Limb (tissue), 2 donors: ENCODE results near the gene MED7.
"Not testable (repeated sequence)": the region's sequence is repeated elsewhere in the genome, so short reads cannot be mapped to it uniquely, and the experiment has no call there.

Source experiments
- DNase-seq, 2 donors: peaks; one replicate each; pipeline ENCODE4 v3.0.0-alpha.2; 2016; ENCODE audit errors: extremely low spot score in 2 of 2

Gene MED7, protein sequence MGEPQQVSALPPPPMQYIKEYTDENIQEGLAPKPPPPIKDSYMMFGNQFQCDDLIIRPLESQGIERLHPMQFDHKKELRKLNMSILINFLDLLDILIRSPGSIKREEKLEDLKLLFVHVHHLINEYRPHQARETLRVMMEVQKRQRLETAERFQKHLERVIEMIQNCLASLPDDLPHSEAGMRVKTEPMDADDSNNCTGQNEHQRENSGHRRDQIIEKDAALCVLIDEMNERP

DNA sequence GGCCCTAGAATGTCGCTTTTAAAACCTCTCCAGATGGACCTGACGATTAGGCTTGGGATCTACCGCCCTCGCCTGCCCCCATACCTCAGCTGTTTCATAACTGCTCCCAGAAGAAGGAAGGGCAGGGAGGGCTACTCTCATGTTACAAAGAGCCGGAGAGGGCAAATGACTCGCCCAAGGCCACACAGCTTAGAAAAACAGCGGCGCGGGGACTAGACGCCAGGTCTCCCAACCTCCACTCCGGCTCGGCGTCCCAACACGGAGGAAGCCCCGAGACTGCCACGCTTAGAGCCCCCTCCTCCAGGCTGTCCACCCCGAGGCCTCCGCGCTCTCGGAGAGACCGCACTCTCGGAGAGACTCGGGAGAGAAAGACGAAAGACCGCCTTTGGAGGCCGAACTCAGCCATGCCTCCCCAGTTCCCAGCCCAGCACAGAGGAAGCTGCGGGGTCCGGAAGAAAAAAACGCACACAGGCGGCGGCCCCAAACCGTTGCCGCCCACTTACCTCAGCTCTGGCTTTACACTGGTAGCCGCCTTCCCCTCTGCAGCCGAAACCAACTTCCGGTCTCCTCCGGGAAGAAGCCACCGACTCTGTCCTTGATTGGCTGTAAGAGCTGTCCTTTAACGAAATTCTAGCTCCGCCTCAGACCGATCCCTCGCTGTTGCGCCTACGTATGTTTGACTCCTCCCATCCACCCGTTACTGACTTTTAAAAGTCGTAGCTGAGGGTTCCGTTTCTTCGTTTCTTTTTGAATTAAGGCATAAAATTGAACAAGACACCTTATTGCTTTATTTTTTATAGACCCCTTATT, at the start of gene MED7:
MED7 (minus strand) TSS at position 549 of the 810 bp plus-strand sequence. CDS start 3,434 bp downstream, outside the sequence.
- peak; percentile 91 to 99 for DNase-seq

DNA sequence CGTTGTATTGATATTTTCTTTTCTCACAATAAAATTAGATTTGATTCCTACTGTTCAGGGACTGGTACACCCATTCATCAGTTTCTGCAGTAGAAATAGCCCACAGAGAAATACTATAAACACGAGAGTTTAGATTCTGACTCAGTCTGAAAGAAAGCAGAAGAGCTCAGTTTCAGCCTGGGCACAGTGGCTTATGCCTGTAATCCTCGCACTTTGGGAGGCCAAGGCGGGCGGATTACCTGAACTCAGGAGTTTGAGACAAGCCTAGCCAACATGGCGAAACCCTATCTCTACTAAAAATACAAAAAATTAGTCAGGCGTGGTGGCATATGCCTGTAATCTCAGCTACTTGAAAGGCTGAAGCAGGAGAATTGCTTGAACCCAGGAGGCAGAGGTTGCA, 46.6 kb upstream of the MED7 start:
- DNase-seq, result no peak

DNA sequence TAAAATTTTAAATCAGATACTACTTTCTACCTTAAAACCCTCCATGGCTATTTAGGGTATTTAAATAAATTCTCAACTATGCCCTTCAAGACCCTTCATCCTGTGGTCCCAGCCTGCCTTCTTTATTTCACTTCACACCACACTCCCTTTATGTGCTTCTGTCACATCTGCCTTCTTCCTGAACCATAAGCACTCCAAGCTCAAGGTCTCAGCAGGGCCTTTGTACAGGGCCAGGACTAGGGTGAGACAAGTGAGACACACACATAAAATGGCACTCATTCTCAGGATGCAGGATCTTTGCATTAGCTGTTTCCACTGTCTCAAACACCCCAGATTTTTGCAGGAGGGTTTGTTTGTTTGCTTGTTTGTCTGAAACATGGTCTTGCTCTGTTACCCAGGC, 45.6 kb upstream of the MED7 start:
- DNase-seq, result no peak

DNA sequence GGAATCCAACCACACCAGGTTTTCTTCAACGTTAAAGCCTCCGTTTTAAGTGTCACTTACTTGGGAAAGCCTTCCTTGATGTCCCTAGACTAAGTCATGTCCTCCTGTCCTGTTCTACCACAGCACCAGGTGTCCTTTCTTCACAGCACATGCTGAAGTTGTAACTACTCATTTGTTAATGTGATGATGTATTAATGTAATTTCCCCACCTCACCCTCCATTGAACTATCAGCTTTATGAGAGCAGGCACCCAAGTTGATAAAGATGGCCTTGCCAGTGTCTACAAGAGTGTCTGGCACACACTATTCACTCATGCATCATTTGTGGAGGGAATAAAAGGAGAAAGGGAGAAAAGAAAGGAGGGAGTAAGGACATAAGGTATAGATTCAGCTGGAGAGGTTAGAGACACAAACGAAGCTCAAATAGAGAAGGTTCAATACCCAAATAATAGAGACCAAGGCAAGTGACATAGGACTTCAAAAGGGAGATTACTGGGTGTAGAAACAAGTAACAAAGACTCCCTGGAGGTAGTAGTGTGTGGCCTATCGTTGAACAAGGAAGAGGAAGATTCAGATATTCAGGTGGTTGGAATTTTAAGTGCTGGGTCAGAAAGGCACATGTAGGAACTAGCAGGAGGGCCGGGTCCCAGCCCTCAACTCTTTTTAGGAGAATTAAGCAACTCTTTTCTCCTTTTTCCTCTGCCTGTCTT, 44.5 kb upstream of the MED7 start:
- DNase-seq, result no peak

DNA sequence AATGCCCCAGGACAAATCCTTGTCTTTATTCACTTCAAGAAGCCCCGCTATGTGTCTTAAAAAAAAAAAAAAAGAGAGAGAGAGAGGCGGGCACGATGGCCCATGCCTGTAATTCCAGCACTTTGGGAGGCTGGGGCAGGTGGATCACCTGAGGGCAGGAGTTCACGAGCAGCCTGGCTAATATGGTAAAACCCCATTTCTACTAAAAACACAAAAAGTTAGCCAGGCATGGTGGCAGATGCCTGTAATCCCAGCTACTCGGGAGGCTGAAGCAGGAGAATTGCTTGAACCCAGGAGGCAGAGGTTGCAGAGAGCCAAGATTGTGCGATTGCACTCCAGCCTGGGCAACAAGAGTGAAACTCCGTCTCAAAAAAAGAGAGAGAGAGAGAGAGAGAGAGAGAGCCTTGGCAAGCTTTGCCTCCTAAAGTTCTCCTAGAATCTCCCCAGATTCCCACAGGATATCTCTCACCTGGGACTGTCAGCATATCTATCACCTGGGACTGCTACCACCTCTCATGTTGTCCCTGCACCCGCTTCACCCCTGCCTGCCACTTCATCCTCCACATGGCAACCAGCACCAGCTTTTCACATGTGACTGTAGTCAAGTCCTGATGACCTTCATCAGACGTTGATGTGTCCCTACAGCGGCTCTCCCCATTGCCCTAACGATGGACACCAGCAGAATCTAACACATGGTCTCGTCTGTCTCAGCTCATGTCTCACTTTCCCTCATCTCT, 43.8 kb upstream of the MED7 start:
- DNase-seq, result no peak

DNA sequence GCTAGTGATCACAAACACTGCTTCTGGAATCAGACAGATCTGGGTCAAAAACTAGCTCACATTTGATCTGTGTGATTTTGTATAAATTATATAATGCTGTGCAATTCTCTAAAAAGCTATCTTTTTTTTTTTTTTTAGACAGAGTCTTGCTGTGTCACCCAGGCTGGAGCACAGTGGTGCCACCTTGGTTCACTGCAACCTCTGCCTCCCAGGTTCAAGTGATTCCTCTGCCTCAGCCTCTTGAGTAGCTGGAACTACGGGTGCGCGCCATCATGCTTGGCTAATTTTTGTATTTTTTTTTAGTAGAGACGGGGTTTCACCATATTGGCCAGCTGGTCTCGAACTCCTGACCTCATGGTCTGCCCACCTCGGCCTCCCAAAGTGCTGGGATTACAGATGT, 42.5 kb upstream of the MED7 start:
- DNase-seq, result not testable (repeated sequence)

DNA sequence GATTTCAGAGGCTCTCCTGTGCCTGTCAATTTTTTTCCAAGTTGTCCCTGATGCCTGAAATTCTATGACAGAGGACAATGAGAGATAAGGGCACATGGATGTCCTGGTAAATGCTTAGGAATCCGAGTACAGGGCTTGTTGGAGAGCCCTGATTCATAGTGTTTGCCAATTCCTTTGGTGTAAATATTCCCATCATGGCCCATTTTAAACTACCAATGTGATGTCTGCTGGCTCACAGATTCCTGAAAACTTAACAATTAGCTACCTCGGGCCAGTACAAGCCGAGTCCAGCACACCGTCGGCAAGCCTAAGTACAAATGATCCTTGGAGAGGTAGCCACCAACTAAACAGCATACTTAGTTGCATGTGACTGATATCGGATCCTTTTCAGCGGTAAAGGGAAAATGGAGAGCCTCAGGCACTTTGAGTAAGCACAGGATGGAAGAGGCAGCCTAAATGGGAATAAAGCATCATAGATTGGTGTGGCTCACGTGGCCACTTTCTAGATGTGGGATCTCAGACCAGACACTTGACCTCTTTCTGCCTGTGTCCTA, 41.5 kb upstream of the MED7 start:
- no peak for DNase-seq

DNA sequence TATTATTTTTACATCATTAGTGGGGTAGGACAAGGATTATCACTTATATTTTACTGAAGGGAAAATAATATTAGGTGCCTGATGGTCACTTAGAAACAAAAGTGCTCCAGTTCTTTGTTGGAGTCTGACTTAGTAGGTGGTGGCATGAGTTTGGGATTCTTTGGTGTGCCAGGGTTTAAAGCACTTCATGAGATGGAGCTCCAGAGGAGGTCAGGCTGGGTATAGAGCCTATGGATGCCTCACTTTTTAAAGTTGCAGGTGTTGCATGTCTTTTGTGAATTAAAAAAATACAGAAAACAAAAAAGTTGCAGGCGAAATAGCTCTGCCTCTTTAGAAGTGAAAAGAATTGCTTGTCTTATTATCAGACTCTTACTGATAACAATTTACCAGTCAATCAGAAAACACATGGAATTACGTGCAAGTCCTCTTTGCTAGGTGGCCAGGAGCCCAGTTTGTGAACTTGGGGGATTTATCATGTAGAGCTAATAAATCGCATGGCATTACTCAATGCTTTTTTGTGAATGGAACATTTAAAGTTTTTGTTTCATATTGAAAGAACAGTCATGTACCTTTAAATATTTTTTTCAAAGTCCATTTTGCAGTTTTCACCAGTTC, 39.6 kb upstream of the MED7 start:
- DNase-seq, result no peak

DNA sequence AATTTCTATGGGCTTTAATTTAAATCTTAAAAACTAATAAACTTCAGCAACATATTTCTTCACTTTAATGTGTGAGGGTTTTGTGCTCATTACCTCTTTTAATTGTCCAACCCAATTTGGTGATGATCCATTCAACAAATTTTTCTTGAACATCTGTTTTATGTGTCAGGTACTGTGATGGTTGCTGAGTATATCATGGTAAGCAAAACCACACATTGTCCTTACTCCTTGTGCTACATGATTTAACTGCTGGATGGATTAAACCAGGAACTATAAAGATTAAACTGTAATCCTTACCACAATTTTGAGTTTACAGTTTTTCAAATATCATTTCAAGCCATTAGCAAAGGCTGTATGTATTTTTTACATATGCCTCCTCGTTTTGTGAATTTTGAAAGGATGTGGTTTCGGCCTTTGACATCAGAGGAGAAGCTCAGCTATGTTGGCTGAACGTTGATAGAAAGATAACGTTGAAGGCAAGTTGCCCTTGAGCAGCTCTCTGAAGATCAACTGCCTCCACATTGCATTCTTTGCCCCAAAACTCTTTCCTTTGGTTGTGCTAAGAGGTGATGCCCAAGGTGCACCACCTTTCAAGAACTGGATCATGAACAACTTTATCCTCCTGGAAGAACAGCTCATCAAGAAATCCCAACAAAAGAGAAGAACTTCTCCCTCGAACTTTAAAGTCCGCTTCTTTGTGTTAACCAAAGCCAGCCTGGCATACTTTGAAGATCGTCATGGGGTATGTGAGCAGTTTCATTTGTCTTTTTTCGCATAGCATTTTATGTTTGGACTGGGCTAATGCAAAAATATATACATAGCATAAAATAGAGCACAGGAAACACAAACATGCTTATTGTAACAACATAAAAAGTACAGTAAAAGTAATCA, 38.0 kb upstream of the MED7 start, which contains the start of gene ITK:
ITK (plus strand) TSS at position 467 of the 891 bp plus-strand sequence; CDS start at position 605, 138 bp downstream.
- DNase-seq, result no peak

DNA sequence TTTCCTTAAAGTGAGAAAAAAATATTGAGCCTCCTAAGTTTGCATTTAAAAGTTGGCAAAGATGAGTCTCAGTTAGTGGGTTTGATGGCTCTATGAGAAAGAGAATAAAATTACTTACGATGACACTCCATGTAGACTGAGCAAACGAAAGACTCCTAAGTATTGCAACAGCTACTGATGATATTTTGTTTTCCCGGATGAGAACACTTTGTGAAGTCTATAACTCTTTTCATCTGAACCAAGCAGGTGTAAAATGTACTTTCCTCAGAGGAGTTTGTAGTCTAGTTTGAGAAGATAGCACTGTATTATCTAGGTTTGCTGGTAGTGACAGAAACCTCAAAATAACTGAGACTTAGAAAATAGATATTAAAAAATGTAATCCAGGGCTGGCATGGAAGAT, 36.3 kb upstream of the MED7 start:
- DNase-seq, result no peak

DNA sequence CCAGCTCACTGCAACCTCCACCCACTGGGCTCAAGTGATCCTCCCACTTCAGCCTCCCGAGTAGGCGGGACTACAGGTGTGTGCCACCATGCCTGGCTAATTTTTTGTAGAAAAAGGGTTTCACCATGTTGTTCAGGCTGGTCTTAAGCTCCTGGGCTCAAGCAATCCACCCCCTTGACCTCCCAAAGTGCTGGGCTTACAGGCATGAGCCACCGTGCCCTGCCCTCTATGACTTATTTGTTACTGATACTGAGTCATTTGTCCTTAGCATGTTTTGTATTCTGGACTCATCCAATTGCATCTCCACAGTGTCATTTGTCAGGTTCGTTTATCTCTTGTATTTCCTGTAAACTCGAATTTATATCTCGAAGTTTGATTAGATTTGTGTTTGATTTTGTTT, 35.3 kb upstream of the MED7 start:
- DNase-seq, result no peak

DNA sequence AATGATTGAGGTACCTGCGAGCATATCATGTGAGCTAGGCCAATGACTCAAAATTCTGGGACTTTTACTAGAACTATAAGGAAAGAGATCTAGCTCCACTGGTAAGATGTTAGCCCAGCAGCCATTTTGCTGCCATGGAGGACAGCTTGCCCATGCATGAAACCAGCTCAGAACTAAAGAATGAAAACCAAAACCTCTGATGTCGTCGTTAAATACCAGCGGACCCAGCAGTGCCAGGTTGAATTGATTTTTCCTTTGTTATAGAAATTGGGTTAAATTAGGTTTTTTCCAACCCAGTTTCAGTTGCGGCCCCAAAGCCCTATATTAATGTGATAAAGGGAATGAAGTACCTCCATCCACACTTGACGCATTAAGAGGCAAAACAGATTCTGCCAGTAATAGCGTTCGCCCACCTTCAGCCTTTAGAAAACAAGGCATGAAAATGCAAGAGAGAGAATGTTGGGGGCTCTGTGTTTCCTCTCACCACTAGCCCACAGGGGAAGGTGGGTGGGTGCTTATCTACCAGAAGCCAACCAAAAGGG, 32.5 kb upstream of the MED7 start:
- no peak for DNase-seq

DNA sequence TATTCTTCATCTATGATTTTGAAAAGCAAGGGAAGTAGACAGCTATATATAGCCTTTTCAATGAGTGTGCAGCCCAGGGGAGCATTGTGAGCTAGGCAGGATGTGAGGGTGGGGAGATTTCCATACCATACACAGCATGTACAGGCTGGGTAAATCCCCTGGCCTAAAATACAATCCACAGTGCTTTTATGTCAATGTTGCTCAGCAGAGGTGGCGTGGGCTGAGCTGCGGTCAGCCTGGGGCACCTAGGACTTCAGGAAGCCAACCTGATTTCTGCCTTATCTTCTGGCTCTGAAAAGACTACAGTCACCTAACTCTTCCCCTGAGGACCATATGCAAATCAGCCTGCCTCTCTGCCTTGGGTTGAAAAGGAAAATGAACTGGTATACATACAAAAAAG, 29.7 kb upstream of the MED7 start:
- no peak for DNase-seq

DNA sequence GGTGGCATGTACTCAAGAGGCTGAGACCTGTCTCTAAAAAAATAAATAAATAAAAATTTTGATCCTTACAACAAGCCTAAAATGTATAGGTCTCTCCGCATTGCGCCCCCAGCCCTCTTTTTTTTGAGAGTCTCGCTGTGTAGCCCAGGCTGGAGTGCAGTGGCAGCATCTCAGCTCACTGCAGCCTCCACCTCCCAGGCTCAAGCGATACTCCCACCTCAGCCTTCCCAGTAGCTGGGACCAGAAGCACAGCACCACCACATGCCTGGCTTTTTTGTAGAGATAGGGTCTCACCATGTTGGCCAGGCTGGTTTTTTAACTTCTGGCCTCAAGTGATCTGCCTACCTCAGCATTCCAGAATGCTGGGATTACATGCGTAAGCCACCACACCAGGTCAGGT, 25.6 kb upstream of the MED7 start:
- DNase-seq, result no peak

DNA sequence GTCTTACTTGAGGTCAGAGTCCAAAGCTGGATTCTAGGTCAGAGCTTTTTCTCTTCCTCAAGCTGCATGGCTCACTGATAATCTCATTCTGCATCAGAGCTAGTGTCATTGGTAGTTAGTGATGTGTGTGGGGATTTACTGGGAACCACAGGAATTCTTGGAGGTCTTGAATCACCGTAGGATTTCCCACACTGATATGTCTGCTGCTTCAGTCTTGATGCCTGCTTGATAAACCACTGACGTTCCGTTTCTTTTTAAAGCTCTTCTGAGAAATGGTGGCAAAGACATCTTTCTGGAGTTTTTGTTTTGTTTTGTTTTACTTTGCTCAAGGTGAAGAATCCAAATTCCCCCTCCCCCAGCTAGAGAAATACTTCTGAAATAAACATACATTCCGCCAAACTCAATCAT, 24.6 kb upstream of the MED7 start:
- no peak for DNase-seq

DNA sequence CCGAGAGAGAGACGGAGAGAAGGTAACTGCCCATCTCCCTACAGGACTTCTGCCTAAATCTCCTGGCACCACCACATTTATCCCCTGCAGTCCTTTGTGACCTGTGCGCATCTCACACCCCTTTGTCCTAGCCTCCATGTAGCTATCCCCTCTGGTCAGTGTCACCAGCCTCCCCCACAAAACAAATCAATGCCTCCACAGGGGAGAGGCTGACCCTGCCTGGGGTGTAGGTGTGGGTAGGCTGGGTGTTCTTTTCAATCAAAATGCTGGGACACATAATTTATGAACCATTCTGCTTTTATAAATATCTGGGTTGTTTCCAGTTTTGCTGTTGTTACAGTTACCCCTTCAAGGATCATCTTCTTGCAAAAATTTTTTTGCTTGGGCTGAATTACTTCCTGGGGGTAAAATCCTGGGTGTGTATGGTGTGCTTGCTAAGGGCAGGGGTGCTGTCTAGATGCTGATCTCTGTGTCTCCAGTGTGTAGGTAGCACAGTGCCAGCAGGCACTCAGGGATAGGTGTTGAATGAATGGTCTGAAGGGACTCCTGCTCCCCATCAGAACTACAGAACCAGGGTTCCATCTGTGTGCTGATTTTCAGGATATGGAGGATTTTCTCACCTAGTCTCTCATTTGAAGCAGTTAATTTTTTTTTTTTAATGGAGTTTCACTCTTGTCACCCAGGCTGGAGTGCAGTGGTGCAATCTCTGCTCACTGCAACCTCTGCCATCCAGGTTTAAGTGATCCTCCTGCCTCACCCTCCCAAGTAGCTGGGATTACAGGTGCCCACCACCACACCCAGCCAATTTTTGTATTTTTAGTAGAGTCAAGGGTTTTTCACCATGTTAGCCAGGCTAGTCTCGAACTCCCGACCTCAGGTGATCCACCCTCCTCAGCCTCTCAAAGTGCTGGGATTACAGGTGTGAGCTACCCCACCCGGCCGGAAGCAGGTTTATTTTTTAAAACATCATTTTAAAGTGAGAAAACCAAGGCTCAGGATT, 23.8 kb upstream of the MED7 start, which contains the start of gene GARIN3:
GARIN3 (minus strand) TSS at position 51 of the 1,000 bp plus-strand sequence. CDS start 96 bp downstream, outside the sequence.
- no peak for DNase-seq

DNA sequence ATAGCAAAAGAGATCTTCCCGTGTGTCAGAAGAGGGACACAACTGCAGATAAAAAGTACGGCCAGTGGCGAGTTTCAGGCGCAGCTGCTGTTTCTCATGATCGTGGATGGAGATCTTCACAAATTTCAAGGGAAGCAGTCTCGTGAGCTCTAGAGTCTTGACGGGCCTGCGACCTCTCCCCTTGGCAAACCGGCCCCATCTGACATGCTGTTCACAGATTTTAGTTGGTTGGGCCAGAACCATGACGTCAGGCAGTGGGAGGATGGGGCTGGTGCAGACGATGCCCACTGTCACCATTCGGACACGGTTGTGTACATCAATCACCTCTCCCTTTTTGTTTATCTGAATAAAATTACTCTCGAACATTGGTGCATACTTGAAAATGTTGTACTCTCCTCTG, 23.0 kb upstream of the MED7 start:
- no peak for DNase-seq

DNA sequence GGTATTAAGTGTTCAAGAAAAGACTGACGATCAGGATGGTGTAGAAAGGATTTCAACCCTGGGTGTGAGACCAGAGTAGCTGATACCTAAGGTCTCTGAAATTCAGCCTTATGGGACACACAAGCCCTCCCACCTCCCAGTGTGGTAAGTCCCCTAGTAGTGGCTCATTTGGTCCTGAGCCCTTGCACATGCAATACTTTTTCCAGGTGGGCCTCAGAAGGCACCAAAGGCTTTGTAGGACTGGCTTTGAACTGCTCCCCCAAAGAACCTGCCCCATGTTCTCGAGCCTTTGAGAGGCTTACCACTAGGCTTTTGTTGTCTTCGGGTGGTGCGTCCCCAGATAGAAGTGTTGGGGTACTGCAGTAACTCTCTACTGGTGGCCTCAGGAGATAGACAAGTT, 22.6 kb upstream of the MED7 start:
- no peak for DNase-seq
